NCI-H2227 (cell line): ENCODE results near the gene ADAT3.

Experiments used
- DNase-seq: peaks from one replicate; lab custom pipeline; 2025; ENCODE audit not compliant: unreplicated experiment; lab: John Stamatoyannopoulos, UW

Gene ADAT3

GRCh38 chr19:1955171-1956121 is 50.2 kb downstream of the ADAT3 start:
- DNase-seq = no peak

DNA sequence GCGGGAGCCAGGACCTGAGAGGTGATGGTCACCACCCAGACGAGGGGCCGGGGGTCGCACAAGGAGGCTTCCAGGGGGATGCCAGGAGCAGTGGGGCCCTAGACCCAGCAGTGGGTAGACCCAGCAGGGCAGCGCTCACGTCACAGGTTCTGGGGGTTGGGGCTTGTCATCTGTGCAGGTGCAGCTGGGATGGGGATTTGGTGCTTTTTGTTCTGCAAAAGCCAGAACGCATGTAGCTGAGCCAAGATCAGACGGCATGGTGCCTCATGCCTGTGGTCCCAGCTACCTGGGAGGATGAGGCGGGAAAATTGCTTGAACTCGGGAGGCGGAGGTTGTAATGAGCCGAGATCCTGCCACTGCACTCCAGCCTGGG is 50.9 kb downstream of the ADAT3 start:
- DNase-seq = no peak

DNA sequence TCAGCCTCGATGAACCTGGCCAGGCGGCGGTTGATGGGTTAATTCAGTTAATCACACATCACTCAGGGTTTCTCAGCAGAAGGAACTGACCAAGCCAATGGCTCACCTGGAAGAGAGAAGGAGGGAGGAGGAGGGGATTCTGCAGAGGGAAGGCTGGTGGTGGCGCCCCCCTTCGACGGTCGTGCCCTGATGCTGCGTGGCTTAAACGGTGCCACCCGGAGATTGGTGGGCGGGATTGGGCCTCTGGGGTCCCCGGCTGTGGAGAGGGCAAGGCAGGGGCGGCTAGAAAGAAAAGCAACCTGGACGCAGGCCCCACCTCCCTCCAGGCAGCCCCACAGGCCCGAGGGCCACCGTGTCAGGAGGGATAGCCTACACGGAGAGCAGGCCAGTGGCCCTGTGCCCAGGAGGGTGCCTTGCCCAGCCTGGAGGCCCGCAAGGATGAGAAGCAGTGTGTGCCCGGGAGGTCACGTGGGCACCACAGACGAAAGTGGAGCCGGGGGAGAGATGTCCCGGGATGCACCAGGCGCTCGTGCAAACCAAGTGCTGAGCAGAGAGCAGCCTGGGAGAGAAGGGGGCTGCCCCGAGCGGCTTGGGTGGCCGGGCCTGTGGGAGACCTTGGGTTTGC is 51.8 kb downstream of the ADAT3 start:
- DNase-seq = no peak

- no peak for DNase-seq
Measured at GRCh38 chr19:1957562-1958248, 52.5 kb downstream of the ADAT3 start.

- no peak for DNase-seq
Measured at GRCh38 chr19:1959928-1960589, 54.9 kb downstream of the ADAT3 start.

- DNase-seq = no peak
Measured at GRCh38 chr19:1961000-1961883, 56.0 kb downstream of the ADAT3 start.

- no peak for DNase-seq
Measured at GRCh38 chr19:1962674-1963073, 57.5 kb downstream of the ADAT3 start.
